HG02870 (cell line): ENCODE data around the gene DOCK2.
"Not testable (repeated sequence)": the region's sequence is repeated elsewhere in the genome, so short reads cannot be mapped to it uniquely, and the experiment has no call there.

Experiments
- ATAC-seq: cut with Tn5 transposase; IDR thresholded peaks from one replicate; pipeline ENCODE4 v1.9.1; 2021; ENCODE audit warnings: mild to moderate bottlenecking, moderate library complexity; ENCODE audit not compliant: unreplicated experiment

The DOCK2 gene

GRCh38 chr5:169785771-169786618 lies 148.9 kb downstream of the DOCK2 start:
- no peak for ATAC-seq

GRCh38 chr5:169788168-169788567 lies 151.1 kb downstream of the DOCK2 start:
- ATAC-seq, result no peak

GRCh38 chr5:169789417-169789940 lies 152.4 kb downstream of the DOCK2 start:
- ATAC-seq, result no peak

GRCh38 chr5:169791251-169791650 lies 154.2 kb downstream of the DOCK2 start:
- ATAC-seq, result no peak

GRCh38 chr5:169795338-169795737 lies 158.3 kb downstream of the DOCK2 start:
- no peak for ATAC-seq

- ATAC-seq, result no peak
Measured at GRCh38 chr5:169796731-169797130, 159.7 kb downstream of the DOCK2 start.

GRCh38 chr5:169797577-169797976 lies 160.5 kb downstream of the DOCK2 start:
- ATAC-seq, result no peak

GRCh38 chr5:169798438-169798837 lies 161.4 kb downstream of the DOCK2 start:
- ATAC-seq, result no peak

GRCh38 chr5:169798906-169799660 lies 162.0 kb downstream of the DOCK2 start:
- no peak for ATAC-seq

- ATAC-seq, result no peak
Measured at GRCh38 chr5:169801324-169801777, 164.3 kb downstream of the DOCK2 start.

- ATAC-seq, result no peak
Measured at GRCh38 chr5:169801781-169802180, 164.7 kb downstream of the DOCK2 start.

- ATAC-seq, result no peak
Measured at GRCh38 chr5:169803077-169803981, 166.3 kb downstream of the DOCK2 start.

- peak; percentile 23 for ATAC-seq
Measured at GRCh38 chr5:169804861-169805260, 167.8 kb downstream of the DOCK2 start.

GRCh38 chr5:169805527-169805934 lies 168.5 kb downstream of the DOCK2 start:
- peak; percentile 79 for ATAC-seq

GRCh38 chr5:169805937-169806700 lies 169.0 kb downstream of the DOCK2 start:
- peak; percentile 65 for ATAC-seq

- ATAC-seq, result no peak
Measured at GRCh38 chr5:169808118-169808581, 171.1 kb downstream of the DOCK2 start.

- ATAC-seq, result not testable (repeated sequence)
Measured at GRCh38 chr5:169808880-169809279, 171.8 kb downstream of the DOCK2 start.

GRCh38 chr5:169809281-169809680 lies 172.2 kb downstream of the DOCK2 start:
- ATAC-seq, result no peak

GRCh38 chr5:169810524-169810923 lies 173.4 kb downstream of the DOCK2 start:
- ATAC-seq, result no peak

GRCh38 chr5:169811023-169811422 lies 173.9 kb downstream of the DOCK2 start:
- ATAC-seq, result no peak
